GM12878 (cell line): ENCODE data around the gene CCBE1. TPM values are rescaled to one million over a fixed set of nuclear protein-coding genes. Genes with fewer than 3 reads are reported as not detected.

Experiments
- ATAC-seq: fragments of 200-7000 bp; cut with Tn5 transposase; 3 replicates; pipeline ENCODE4 v1.9.1; 2020; ENCODE audit warnings: mild to moderate bottlenecking, moderate library complexity
- BruUV-seq: library from RNA; stranded (reverse); fragments of 400-500 nt; replicated peaks from 2 replicates; lab custom pipeline; 2021; lab: Mats Ljungman, UMichigan
- CTCF ChIA-PET: fragments of 300-600 bp; sonication (Branson Sonifier 250); formaldehyde crosslinking; extraction: SDS; loops from one replicate; lab custom pipeline; 2021; ENCODE audit warnings: inconsistent platforms; lab: Yijun Ruan, JAX
- POLR2A ChIA-PET: fragments of 350-600 bp; formaldehyde crosslinking; extraction: SDS; loops from one replicate; lab custom pipeline; 2021; ENCODE audit warnings: inconsistent platforms; lab: Charles Lee
- RAD21 ChIA-PET: fragments of 300-600 bp; sonication (Branson Sonifier 250); formaldehyde crosslinking; loops from one replicate; lab custom pipeline; 2023; ENCODE audit warnings: antibody characterized with exemption; ENCODE audit not compliant: unreplicated experiment; lab: Charles Lee
- SMC1A ChIA-PET: fragments of 300-600 bp; sonication (Branson Sonifier 250); formaldehyde crosslinking; loops from one replicate; lab custom pipeline; 2023; ENCODE audit not compliant: unreplicated experiment, uncharacterized antibody; lab: Charles Lee
- DNase-seq: peaks from one replicate; pipeline ENCODE4 v3.0.0-alpha.2; 2011; ENCODE audit warnings: low read depth, low spot score
- FAIRE-seq: peaks from 3 replicates; lab custom pipeline; 2011; peaks lifted over from hg19 to GRCh38; lab: Jason Lieb, UNC
- H2AFZ ChIP-seq: 2 replicates; pipeline ENCODE4 v1.6.0; 2011; ENCODE audit warnings: low read depth, low read length, control low read depth; ENCODE audit not compliant: control insufficient read depth
- H3K27ac ChIP-seq: 2 replicates; pipeline ENCODE4 v1.5.1; 2011; ENCODE audit warnings: control low read depth; ENCODE audit not compliant: control insufficient read depth, insufficient read depth
- H3K27me3 ChIP-seq, 2 experiments: replicated peaks in 1 of 2; 2 replicates each; pipeline versions ENCODE4 v1.6.0 to v1.6.1; 2011; ENCODE audit warnings: low read length in 1 of 2; ENCODE audit not compliant: control insufficient read depth in 2 of 2, insufficient read depth in 2 of 2
- H3K36me3 ChIP-seq, 2 experiments: 2 replicates each; pipeline ENCODE4 v1.5.1; 2011; ENCODE audit warnings: low read length in 1 of 2; ENCODE audit not compliant: control insufficient read depth in 2 of 2, insufficient read depth in 2 of 2
- H3K4me1 ChIP-seq: 2 replicates; pipeline ENCODE4 v1.6.1; 2011; ENCODE audit warnings: mild to moderate bottlenecking, low read length, moderate library complexity, mixed read lengths; ENCODE audit not compliant: control insufficient read depth, insufficient read depth
- H3K4me2 ChIP-seq: 2 replicates; pipeline ENCODE4 v1.6.0; 2011; ENCODE audit warnings: control low read depth; ENCODE audit not compliant: control insufficient read depth, insufficient read depth
- H3K4me3 ChIP-seq: fragments of 200-600 bp; sonication (generic); 2 replicates; pipeline ENCODE4 v1.5.1; 2016
- H3K79me2 ChIP-seq: 2 replicates; pipeline ENCODE4 v1.6.0; 2011; ENCODE audit warnings: low read length; ENCODE audit not compliant: control insufficient read depth, insufficient read depth
- H3K9ac ChIP-seq: 2 replicates; pipeline ENCODE4 v1.8.0; 2011; ENCODE audit warnings: low read length, control low read depth, mixed read lengths; ENCODE audit not compliant: control insufficient read depth, insufficient read depth
- H3K9me3 ChIP-seq: replicated peaks from 3 replicates; pipeline ENCODE4 v1.5.1; 2011; ENCODE audit warnings: mild to moderate bottlenecking, low read length; ENCODE audit not compliant: control insufficient read depth, insufficient read depth
- H4K20me1 ChIP-seq: 2 replicates; pipeline ENCODE4 v1.6.0; 2011; ENCODE audit not compliant: control insufficient read depth, insufficient read depth
- EED ChIP-seq: sonication (generic); IDR thresholded peaks from 2 replicates; pipeline ENCODE4 v1.6.1; 2016; ENCODE audit warnings: antibody characterized with exemption, low read depth
- ESRRA ChIP-seq: IDR thresholded peaks from 2 replicates; pipeline ENCODE4 v1.6.1; 2012; ENCODE audit warnings: mild to moderate bottlenecking, low read length, improper control_type of control experiment
- IKZF1 ChIP-seq: fragments of 450-650 bp; conservative IDR thresholded peaks from 2 replicates; pipeline ENCODE4 v1.6.1; 2017; ENCODE audit warnings: antibody characterized with exemption, mild to moderate bottlenecking
- IKZF2 ChIP-seq, 2 experiments: fragments of 450-650 bp; IDR thresholded peaks; 2 replicates each; pipeline ENCODE4 v1.6.1; 2017; ENCODE audit warnings: mild to moderate bottlenecking in 2 of 2, moderate library complexity in 2 of 2
- KLF5 ChIP-seq: fragments of 450-650 bp; IDR thresholded peaks from 2 replicates; pipeline ENCODE4 v1.6.1; 2014; ENCODE audit warnings: mild to moderate bottlenecking; ENCODE audit not compliant: partially characterized antibody
- NFYA ChIP-seq: IDR thresholded peaks from 2 replicates; pipeline ENCODE4 v1.6.1; 2011; ENCODE audit warnings: low read depth, mild to moderate bottlenecking, low read length, improper control_type of control experiment, borderline replicate concordance
- PKNOX1 ChIP-seq: fragments of 450-650 bp; IDR thresholded peaks from 2 replicates; pipeline ENCODE4 v1.6.1; 2016; ENCODE audit warnings: mild to moderate bottlenecking
- RELB ChIP-seq: fragments of 450-650 bp; IDR thresholded peaks from 2 replicates; pipeline ENCODE4 v1.6.1; 2017; ENCODE audit warnings: low read depth, mild to moderate bottlenecking, moderate library complexity
- ZNF24 ChIP-seq: fragments of 450-650 bp; IDR thresholded peaks from 2 replicates; pipeline ENCODE4 v1.6.1; 2017; ENCODE audit warnings: antibody characterized with exemption, mild to moderate bottlenecking
- WGBS: methylation state at CpG from one replicate; pipeline ENCODE4 v1.1.6; 2016; ENCODE audit warnings: low lambda C conversion rate; ENCODE audit not compliant: insufficient replicate concordance, insufficient coverage; ENCODE audit errors: missing lambda C conversion rate; 5-methylcytosine and 5-hydroxymethylcytosine counted together
- in situ Hi-C: fragments of 300-500 bp; cut with MboI; formaldehyde crosslinking; loops from 9 replicates; pipeline ENCODE4 v1.14.3; 2018; ENCODE audit warnings: mixed read lengths
- intact Hi-C: fragments of 100-400 bp; cut with micrococcal nuclease; formaldehyde crosslinking; loops from one replicate; pipeline ENCODE4 v1.14.2; 2022; ENCODE audit not compliant: unreplicated experiment
- polyA plus RNA-seq, 11 experiments: library from polyadenylated mRNA; depleted of rRNA in 4 of 11; unstranded in 6 of 11; stranded (reverse) in 5 of 11; fragments of >200 nt; fragmentation: Nextera tagmentation in 4 of 11; fragmentation: Illumina TruSeq in 1 of 11; extraction: Ambion mirVana in 4 of 11; extraction: Trizol in 1 of 11; gene quantifications; 1 replicate in 1 of 11; 2 replicates in 10 of 11; pipeline versions ENCODE4 v1.2.1 to v1.2.3, GENCODE V29; 2011 to 2016; ENCODE audit warnings: inconsistent platforms in 2 of 11, missing spikeins in 2 of 11, low read depth in 1 of 11
- total RNA-seq, 4 experiments: library from RNA; depleted of rRNA in 3 of 4; stranded (reverse); fragments of >200 nt in 3 of 4; fragmentation: Illumina TruSeq in 1 of 4; extraction: Trizol in 1 of 4; gene quantifications; 2 replicates each; pipeline versions ENCODE4 v1.2.1 to v1.2.3, GENCODE V29; 2013 to 2021

The CCBE1 gene
- total and polyA plus RNA-seq, 10 of the 15 experiments (the other 5 are each of a cell fraction or from before 2014, with no cell fraction given) = 0.03 to 0.49 (median 0.04) TPM; not detected in 7

GRCh38 chr18:59712311-59712710 lies 15.1 kb upstream of the CCBE1 start (continued):
- no peak for TF ChIP-seq IKZF1
- TF ChIP-seq NFYA = no peak
- no peak for TF ChIP-seq PKNOX1
- no peak for TF ChIP-seq IKZF2 (IDR thresholded peaks at IDR 0.05)
- no peak for TF ChIP-seq ESRRA
- TF ChIP-seq ZNF24 = no peak
- TF ChIP-seq, all 136 proteins: peak for 0

DNA sequence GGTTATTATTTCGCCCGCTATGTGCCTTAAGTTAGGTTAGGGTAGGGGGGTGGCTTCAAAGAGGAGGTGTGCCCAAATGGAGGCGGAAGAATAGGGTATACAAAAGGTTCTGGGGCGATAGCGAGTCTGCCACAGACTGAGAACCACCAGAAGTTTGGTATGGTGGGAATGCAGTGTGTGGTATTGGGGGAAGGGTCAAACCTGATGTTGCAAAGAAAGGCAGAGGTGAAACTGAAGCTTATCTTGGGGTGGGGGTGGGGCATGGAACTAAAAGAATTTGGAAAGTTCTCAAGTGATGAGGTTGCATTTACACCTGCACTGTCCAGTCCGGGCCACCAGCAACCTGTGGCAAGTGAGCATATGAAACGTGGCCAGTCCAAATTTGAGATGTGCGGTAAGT lies 11.8 kb upstream of the CCBE1 start:
- DNase-seq = no peak
- ChIA-PET CTCF (no interaction called here), POLR2A (interaction anchor here (0.7 kb wide), 1 partner anchor 1244 kb away, joined by 7 read pairs; no protein-coding TSS in a partner anchor), SMC1A (no interaction called here), RAD21 (no interaction called here)
- Histone ChIP-seq H3K9me3 (no peaks in the 10 kb centered on the region), H3K4me1 (no peaks in the 10 kb centered on the region), H3K36me3 (no peaks in the 10 kb centered on the region), H3K27ac (no peak overlapping the region), H4K20me1 (no peaks in the 10 kb centered on the region), H3K4me3 (no peak overlapping the region), H2AFZ (no peak overlapping the region), H3K27me3 (no peaks in the 10 kb centered on the region), H3K4me2 (no peak overlapping the region), H3K79me2 (no peaks in the 10 kb centered on the region), H3K9ac (no peak overlapping the region)
- 56% methylated on average over 8 of the region's 8 CpGs for WGBS
- intact Hi-C loops = no loop called here
- TF ChIP-seq KLF5 (no peak), RELB (no peak), EED (no peak)
- no TSS peak for BruUV-seq
- in situ Hi-C loops = no loop called here
- no peak for FAIRE-seq
- no peak for ATAC-seq
